Measurements from ENCODE around the gene AHI1. TPM values are rescaled to one million over a fixed set of nuclear protein-coding genes. Genes with fewer than 3 reads are reported as not detected.

AHI1 gene
- total and polyA plus RNA-seq, 2 of the 13 experiments (the other 11 are each of a cell fraction or from before 2014, with no cell fraction given): 7.2 to 18.6 TPM

DNA sequence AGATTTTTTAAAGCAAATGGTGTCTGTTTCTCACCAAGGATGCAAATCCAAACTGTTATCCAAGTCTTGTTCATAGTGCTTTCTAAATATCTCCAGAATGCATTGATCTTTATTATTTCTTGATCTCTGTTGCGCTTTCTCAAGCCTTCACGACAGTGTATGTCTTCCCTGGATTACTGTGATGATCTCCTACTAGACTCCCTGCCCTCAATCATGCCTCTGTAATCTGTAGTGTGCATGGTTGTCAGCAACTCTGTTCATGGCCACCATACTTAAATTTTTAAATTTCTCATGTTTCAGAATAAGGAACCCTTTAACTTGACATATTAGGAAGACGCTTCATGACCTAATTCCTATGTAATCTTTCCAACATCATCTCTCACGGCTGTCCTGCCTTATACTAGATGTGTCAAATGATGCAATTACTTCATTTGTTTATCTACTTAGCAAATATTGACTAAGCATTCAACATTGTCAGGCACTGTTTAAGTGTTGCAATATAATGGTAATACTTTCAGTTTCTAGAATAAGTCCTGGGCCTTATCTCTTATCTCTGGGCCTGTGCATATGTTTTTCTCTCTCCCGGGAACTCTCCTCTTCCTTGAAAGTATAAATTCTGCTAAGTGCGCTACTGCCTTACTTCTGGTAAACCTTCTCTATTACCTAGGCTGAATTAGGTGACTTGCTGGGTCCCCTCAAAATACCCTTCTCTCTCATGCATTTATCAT, 25.6 kb upstream of the AHI1 start (continued):
- TF ChIP-seq ZZZ3 (CRISPR knock-in tag; IDR thresholded peaks at IDR 0.05; ENCODE audit: borderline replicate concordance) (no peak), NR2C2 (CRISPR knock-in tag; IDR thresholded peaks at IDR 0.05; ENCODE audit: borderline replicate concordance) (no peak), TBX2 (CRISPR knock-in tag; IDR thresholded peaks at IDR 0.05; ENCODE audit: borderline replicate concordance) (no peak), ZNF768 (CRISPR knock-in tag; IDR thresholded peaks at IDR 0.05) (no peak), ZNF577 (CRISPR knock-in tag; IDR thresholded peaks at IDR 0.05; ENCODE audit: borderline replicate concordance, low read depth) (no peak), TGIF2 (CRISPR knock-in tag; IDR thresholded peaks at IDR 0.05) (no peak), ZFP36L1 (CRISPR knock-in tag; IDR thresholded peaks at IDR 0.05) (no peak), ZNF678 (CRISPR knock-in tag; IDR thresholded peaks at IDR 0.05) (no peak), ATRX (CRISPR knock-in tag; IDR thresholded peaks at IDR 0.05; ENCODE audit: borderline replicate concordance) (no peak), KDM4B (CRISPR knock-in tag; IDR thresholded peaks at IDR 0.05) (no peak), MTF2 (CRISPR knock-in tag; IDR thresholded peaks at IDR 0.05; ENCODE audit: borderline replicate concordance) (no peak), ZNF83 (CRISPR knock-in tag; IDR thresholded peaks at IDR 0.05; ENCODE audit: borderline replicate concordance) (no peak), GATAD1 (CRISPR knock-in tag; IDR thresholded peaks at IDR 0.05) (0 out of 2 replicates have a peak, but pooled peaks have one; percentile 35), KDM2A (CRISPR knock-in tag; IDR thresholded peaks at IDR 0.05; ENCODE audit: borderline replicate concordance, low read depth) (no peak), ZNF343 (CRISPR knock-in tag; IDR thresholded peaks at IDR 0.05) (no peak), ZNF329 (CRISPR knock-in tag; IDR thresholded peaks at IDR 0.05; ENCODE audit: low read depth) (no peak), HMGA1 (CRISPR knock-in tag; conservative IDR thresholded peaks at IDR 0.05) (no peak), ZNF138 (CRISPR knock-in tag; IDR thresholded peaks at IDR 0.05; ENCODE audit: low read depth) (no peak), FOSL1 (CRISPR knock-in tag; IDR thresholded peaks at IDR 0.05; ENCODE audit: borderline replicate concordance) (no peak)
- TF ChIP-seq, protein P1, sequence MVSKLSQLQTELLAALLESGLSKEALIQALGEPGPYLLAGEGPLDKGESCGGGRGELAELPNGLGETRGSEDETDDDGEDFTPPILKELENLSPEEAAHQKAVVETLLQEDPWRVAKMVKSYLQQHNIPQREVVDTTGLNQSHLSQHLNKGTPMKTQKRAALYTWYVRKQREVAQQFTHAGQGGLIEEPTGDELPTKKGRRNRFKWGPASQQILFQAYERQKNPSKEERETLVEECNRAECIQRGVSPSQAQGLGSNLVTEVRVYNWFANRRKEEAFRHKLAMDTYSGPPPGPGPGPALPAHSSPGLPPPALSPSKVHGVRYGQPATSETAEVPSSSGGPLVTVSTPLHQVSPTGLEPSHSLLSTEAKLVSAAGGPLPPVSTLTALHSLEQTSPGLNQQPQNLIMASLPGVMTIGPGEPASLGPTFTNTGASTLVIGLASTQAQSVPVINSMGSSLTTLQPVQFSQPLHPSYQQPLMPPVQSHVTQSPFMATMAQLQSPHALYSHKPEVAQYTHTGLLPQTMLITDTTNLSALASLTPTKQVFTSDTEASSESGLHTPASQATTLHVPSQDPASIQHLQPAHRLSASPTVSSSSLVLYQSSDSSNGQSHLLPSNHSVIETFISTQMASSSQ (IDR thresholded peaks at IDR 0.05; ENCODE audit: low read depth): no peak
- TF ChIP-seq, protein P1 (CRISPR knock-in tag; IDR thresholded peaks at IDR 0.05; ENCODE audit: borderline replicate concordance): no peak
